Putamen (tissue), 1 donor: Measurements from ENCODE around the gene BTN2A1.
"Not testable (repeated sequence)": the region's sequence is repeated elsewhere in the genome, so short reads cannot be mapped to it uniquely, and the experiment has no call there.

Source experiments
- DNase-seq: peaks from one replicate; pipeline ENCODE4 v3.0.0-alpha.2; 2016; ENCODE audit warnings: low spot score

Gene BTN2A1

DNA sequence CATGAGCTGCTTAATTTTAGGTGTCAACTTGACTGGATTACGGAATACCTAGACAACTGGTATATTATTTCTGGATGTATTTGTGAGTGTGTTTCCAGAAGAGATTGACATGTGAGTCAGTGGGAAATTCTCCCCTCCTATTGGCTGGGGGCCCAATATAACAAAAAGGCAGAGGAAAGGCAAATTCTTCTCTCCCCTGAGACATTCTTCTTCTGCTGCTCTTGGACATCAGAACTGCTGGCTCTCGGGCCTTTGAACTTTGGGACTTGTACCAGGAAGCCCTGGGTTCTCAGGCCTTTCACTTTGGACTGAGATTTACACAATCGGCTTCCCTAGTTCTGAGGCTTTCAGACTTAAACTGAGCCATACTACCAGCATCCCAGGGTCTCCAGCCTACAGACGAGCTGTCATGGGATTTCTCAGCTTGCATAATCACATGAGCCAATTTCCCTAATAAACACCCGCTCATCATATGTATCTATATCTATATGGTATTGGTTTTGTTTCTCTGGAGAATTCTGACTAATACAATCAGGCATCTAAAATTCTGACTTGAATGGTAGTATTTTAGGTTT, 25.0 kb upstream of the BTN2A1 start:
- no peak for DNase-seq

DNA sequence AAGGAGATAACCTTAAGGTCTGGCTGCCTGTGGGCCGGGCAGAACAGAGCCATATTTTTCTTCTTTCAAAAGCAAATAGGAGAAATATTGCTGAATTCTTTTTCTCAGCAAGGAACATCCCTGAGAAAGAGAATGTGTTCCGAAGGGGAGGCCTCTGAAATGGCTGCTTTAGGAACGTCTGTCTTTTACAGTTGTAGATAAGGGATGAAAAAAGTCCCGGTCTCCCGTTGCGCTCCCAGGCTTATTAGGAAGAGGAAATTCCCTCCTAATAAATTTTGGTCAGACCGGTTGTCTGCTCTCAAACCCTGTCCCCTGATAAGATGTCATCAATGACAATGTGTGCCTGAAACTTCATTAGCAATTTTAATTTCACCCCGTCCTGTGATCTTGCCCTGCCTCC, 24.1 kb upstream of the BTN2A1 start:
- not testable (repeated sequence) for DNase-seq

DNA sequence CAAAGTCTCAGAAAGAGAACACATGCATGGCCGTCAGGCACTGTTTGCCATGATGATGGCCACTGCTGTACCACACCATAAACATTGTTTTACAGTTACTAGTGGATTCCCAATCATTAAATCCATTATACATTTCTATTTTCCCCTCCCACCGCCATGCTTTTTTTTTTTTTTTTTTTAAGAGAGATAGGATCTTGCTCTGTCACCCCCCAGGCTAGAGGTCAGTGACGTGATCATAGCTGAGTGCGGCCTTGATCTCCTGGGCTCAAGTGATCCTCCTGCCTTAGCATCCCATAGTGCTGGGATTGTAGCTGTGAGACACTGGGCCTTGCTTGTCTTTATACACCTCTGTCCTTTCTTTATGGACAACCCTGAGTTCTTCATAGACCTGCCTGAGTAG, 21.7 kb upstream of the BTN2A1 start:
- no peak for DNase-seq

DNA sequence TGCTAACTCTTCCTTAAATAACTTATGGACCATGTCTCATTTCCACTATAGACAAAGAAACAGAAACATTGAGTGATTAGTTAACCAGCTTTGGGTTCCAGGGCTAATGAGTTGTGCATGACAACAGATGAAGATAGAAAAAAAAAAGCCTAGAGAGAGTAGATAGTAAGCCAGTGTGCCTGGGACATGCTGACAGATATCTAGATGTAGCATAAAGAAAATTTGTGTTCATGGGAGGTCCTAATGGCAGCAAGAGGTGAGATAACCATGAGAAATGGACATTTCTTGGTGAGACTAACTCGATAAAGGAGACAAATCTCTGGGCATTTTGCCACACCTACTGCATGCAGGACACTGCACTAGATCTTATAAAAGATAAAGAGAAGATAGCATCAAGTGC, 20.2 kb upstream of the BTN2A1 start:
- DNase-seq: no peak

DNA sequence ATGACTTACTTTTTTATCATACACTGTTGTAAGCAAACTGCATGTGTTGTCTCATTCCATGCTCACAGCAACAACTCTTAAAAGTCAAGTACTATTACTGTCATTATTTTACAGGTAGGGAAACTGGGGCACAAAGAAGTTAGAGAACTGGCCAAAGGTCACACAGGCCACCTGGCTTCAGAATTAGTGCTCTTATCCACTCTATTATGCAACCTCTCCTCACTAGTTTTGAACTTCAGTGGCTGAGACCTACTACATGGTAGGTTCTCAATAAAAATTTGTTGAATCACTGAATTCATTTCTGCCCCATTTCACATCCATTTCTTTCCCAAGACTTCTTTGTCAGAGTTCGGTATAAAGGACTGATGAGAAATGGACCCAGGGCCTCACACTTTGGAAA, 19.8 kb upstream of the BTN2A1 start:
- no peak for DNase-seq

DNA sequence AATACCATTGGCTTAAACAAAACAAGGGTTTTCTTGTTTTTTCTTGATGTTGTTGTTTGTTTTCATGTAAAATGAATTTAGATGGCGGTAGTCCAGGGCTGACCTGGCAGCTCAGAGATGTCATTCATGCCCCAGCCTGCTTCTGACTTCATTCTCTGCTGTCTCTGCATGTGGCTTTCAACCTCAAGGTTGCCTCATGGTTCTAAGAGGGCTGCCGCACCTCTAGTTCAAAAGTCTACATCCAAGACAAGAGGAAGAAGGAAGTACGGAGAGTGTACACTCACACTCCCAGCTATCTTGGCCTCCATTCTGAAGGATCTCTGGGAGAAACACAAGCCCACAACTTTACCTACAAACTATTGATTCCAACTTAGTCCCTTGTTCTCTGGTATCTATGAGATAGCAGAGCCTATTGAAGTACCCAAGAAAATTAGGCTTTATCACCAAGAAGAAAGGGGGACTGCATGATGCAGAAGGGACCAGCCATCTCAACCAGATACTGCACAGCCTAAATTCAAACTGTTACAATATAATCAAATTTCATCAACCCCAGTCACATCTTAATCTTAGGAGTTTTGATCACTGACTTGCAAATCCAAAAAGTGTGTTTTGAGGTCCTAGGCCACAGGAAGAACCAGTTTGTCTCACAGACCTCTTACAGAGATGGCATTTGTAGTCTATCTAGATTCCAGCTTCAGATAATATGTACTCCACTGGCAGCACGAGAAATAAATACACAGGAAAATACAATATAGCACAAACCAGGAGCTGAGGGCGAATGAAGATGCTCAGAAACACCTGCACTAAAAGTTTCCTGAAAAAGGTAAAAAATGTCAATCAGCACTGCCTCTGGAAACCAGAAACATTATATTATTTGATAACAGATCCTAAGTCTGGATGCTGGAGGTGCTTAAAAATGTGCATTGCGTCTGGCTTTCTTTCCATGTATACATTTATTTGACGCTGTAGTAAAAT, 18.3 kb upstream of the BTN2A1 start:
- no peak for DNase-seq

DNA sequence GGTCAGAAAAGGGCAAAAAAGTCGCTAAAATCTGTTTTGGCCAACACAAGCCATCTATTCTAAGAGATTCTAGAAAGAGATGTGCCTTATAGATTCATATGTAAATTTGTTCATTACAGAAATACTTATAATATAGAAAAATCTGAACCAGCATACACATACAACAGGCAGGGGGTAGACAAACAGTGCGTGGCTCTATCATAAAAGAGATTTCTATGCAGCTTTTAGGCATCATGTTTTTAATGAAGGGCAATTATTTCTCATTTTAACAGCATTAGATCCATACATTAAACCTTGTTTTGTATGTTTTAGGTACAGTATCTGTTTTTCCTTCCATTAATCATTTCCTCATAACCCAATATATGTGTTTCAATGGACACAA, 16.8 kb upstream of the BTN2A1 start:
- DNase-seq: no peak

DNA sequence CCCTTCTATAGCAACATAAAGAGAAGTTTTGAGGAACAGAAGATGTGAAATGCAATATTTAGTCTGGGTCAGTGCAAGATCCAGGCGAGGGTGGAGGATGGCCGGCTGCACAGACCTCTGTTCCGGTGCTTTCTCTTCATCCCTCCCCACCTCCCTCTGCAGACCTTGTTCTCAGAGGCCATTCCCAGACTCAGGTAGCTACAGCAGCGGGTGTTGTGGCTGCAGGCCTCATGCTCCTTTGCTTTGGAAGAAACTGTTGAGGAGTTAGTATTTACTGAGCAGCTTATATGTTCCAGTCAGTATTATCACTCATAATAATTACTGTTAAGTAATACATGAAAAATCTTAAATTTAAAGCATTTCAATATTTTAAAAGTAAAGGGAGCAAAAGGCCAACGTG, 15.8 kb upstream of the BTN2A1 start:
- no peak for DNase-seq

DNA sequence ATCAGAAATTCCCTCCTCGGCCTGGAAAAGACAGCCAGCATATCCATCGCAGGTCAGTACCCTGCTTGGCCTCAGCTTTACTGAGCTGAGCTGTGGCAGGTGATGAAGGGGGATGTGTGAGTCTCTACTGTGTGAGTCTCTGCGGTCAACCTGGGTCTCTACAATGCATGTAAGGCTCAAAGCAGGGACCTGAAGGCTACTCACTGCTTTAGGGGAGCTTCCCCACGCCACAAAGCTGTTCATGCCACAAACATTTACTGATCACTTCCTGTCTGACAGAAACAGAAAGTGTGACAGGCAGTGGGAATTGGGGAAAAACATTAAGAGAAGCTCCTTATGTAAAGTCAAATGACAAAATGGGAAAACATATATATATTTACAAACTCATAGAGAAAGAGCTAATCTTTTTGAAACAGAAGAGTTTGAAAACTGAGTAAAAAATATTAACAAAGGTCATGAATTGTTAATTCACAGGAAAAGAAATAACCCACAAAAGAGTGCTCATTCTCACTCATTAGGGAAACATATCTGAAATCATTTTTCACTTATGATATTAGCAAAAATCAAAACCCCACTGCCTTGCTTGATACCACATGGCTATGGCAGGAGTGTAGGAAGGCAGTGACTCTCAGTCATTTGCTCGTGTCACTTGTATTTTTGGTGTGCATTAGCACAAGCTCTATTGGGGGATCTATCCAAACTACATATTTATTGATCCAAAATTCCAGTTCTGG, 11.7 kb upstream of the BTN2A1 start:
- no peak for DNase-seq

DNA sequence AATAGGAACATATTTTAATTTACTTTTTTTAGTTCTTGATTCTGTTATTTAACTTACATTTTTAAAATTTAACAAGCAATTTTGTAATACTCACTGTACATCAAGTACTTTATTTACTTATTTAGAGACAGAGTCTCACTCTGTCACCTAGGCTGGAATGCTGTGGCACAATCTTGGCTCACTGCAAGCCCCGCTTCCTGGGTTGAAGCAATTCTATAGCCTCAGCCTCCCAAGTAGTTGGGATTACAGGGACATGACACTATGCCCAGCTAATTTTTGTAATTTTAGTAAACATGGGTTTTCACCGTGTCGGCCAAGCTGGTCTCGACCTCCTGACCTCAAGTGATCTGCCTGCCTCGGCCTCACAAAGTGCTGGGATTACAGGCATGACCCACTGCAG, 10.5 kb upstream of the BTN2A1 start:
- no peak for DNase-seq

DNA sequence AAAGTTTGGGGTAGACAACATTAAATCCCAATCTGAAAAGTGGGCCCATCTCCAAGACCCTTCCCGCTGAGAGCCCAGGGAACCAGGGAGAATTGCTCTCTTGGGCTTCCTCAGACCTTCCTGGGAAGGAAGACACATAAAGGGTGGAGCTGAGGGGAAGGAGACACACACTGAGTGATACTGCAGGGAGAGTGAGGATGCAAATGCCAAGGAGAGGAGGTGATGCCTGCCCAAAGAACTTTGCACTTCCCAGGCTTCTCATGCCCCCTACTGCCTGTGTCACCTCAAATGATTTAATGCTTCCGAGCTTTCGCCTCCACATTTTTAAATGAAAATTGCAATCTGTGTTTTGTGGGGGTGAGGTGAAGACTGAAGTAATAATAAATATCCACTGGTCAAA, 7.5 kb upstream of the BTN2A1 start:
- DNase-seq: no peak

DNA sequence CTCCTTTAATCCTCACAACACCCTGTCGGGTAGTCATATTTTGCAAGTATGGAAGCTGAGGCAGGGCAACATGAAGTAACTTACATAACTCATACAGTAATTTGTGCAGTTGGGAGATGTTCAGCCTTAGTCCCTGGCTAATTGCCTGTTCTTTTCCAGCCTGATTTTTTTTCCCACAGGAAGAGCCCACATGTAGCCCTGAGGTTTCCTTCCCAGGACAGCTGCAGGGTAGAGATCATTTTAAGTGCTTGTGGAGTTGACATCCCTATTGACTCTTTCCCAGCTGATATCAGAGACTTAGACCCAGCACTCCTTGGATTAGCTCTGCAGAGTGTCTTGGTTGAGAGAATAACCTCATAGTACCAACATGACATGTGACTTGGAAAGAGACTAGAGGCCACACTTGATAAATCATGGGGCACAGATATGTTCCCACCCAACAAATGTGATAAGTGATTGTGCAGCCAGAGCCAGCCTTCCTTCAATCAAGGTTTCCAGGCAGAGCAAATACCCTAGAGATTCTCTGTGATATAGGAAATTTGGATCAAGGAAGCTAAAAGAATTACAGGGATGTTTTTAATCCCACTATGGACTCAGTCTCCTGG, 5.0 kb upstream of the BTN2A1 start:
- no peak for DNase-seq

DNA sequence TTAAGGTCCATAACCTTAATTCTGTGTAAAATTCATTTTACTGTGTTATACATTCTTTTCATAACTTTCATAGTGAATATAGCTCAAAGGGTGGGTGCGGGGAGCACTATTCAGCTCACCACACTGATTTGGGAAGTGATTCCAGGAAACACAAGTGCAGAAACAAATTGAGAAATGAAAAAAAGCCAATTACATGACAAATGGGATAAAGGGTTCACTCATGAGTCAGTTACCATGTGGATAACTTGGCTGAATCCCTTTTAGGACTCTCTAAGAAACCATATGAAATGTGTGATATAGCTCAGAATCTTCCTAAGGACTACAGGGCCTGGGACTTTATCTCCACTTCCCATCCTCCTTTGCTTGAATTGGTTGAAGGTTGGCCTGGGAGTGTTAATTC, 3.1 kb upstream of the BTN2A1 start:
- DNase-seq: no peak

DNA sequence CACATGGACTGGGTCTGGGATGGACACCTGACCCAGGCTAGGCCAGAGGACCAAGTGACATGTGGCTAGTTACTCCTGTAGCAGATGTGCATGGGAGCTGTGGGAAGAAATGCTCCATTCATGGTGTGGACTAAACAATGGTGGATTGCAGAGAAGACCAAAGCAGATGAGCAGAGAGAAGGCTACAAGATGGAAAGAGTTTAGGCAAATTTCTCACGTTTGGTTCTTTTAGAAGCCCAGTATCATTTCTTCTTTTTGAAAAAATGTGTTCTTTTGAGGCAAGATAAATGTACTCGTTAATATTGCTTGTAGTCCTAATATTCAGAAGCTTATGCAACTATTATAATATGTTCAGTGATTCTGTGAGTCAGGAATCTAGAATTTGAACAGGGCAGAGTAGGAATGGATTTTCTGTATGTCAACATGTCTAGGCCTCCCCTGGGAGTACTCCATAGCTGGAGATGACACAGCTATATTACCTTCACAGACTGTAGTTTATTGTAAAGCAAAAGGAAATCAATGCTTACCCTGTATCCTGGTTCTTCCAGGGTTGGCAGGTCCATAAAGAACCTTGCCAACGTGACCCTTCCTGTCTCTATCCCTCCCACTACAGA, 2.3 kb upstream of the BTN2A1 start:
- DNase-seq: no peak

DNA sequence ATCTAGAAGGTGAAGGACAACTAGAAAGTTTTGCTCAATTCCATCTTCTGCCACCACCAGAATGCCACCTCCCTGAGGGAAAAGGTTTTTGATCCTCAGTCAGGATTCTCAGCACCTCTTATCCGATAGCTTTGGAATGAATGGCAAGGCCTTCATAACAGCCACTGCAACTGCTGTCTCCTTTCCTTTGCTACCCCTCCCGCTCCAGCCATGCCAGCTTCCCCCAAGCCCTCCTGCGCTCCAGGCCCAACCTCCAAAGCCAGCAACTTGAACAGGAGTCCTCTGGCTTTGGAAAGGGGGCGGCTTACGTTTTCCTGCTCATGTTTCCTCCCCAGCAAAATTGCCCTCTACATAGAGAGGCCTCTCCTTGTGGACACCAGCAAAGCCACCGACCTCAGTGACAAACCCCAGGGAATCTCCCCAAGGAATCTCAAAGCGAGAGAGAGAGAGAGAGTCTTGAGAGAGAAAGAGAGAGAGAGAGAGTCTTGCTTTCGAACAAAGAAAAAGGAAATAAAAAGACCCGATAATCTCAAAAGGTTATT, 420 bp upstream of the BTN2A1 start:
- DNase-seq: no peak

DNA sequence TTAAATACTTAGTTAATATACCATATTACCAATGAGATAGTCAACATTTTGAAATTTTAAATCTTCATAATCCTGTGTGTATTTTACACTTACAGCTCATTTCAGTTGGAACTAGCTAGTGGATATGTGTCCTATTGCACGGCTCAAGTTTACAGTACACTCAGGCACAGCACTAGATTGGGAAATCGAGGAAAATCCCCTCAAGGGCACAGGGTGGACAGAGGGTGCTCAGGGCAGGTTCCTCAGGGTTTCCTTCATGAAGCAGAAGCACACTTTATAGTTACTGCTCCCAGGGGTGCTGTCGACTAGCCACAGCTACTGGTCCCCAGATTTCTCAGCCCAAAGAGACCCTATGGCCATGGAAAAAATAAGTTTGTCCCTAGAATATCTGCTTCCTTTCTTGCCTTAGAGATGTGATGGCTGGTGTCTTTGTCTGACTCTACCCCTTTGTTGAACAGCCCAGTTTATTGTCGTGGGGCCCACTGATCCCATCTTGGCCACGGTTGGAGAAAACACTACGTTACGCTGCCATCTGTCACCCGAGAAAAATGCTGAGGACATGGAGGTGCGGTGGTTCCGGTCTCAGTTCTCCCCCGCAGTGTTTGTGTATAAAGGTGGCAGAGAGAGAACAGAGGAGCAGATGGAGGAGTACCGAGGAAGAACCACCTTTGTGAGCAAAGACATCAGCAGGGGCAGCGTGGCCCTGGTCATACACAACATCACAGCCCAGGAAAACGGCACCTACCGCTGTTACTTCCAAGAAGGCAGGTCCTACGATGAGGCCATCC, 1.5 kb downstream of the BTN2A1 start:
- DNase-seq: no peak

DNA sequence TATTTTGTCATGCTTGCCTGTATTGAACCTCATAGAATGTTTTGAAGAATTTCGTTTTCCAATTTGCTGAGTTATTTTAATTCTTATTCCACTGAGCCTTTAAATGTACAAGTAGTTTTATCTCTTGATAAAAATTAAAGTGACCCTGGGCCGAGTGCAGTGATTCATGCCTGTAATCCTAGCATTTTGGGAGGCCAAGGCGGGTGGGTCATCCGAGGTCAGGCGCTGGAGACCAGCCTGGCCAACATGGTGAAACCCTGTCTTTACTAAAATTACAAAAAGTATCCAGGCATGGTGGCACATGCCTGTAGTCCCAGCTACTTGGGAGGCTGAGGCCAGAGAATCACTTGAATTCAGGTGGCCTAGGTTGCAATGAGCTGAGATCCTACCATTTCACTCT, 3.6 kb downstream of the BTN2A1 start:
- not testable (repeated sequence) for DNase-seq

DNA sequence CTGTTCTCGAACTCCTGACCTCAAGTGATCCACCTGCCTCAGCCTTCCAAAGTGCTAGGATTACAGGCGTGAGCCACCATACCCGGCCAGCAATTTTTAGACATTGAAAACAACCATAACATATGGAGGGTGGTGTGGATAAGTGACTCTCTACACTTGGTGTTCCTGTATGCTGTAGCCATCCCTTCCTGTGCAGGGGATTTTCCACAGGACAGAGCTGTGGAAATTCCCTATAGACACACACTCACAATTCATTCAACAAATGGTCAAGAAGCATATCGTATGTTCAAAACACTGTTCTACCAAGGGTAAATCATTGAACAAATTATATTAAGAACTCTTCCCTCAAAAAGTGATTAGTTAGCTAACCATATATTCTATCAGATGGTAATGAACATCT, 6.3 kb downstream of the BTN2A1 start:
- DNase-seq: no peak

DNA sequence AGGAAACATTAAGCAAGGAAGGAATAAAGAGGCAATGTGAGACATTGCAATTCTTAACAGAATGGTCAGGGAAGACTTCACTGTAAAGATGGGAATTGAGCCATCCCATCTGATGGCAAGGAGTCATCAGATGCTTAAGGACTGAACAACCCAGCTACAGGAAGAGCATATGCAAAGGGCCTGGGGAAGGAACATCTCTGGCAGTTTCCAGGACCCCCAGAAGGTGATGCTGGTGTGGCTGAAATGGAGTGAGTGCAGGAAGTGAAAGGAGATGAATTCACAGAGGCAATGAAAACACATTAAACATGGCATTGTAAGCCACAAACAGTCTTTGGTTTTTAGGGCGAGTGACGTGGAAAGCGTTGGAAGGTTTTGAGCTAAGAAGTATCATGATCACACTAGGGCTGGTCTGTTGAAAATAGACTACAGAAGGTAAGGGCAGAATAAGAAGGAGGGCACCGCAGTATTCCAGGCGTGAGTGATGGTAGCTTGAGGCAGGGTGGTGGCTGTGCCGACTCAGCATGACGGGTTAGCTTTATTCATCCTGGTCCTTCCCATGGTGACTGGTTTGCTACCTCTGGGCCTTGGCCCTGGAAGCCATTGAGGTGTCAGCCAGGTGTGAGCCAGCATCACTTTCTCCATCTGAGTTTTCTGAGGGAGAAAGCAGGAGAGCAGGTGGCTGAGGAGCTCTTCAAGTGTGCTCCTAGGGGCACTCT, 6.8 kb downstream of the BTN2A1 start:
- no peak for DNase-seq

DNA sequence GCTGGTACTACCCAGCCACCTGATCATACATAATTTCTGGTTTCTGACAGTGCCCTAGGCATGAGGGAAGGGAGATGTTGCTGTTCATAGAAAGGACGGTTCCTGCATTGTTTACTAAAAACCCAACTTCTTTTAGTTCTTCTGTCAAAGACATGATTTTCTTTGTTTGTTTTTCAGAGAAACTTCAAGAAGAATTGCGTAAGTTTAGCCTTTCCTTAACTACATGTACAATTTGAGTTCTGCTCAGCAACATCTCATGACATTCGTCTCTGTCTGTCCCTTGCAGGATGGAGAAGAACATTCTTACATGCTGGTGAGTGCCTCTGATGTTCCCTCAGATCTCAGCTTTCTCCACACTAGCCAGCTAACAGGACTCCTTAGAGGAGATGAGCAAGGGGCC, 8.0 kb downstream of the BTN2A1 start:
- DNase-seq: no peak
